ENCODE measurements around the gene ATP8B4. TPM values are rescaled to one million over a fixed set of nuclear protein-coding genes. Genes with fewer than 3 reads are reported as not detected.
"Not testable (repeated sequence)": the region's sequence is repeated elsewhere in the genome, so short reads cannot be mapped to it uniquely, and the experiment has no call there.

Gene ATP8B4
- polyA plus RNA-seq, 1 donor (not counting 4 experiments of a cell fraction or from before 2014, with no cell fraction given) = 0.05 TPM

- Histone ChIP-seq H3K9me1 (ENCODE audit: control insufficient read depth, extremely low read depth, insufficient read depth, low read length) (no peaks in the 10 kb centered on the region), H4K20me1 (ENCODE audit: control insufficient read depth, extremely low read depth, insufficient read depth, low read length) (no peaks in the 10 kb centered on the region), H2AFZ (ENCODE audit: control insufficient read depth, low read length) (no peak overlapping the region), H3K4me2 (ENCODE audit: control insufficient read depth, extremely low read depth, insufficient read depth, low read depth, low read length) (no peak overlapping the region), H3K27ac (ENCODE audit: control insufficient read depth, insufficient read depth, low read length) (no peak overlapping the region), H3K9me3 (ENCODE audit: control insufficient read depth, low read depth, low read length) (no peaks in the 10 kb centered on the region), H3K79me2 (ENCODE audit: control insufficient read depth, insufficient read depth, low read length) (no peaks in the 10 kb centered on the region), H3K9ac (ENCODE audit: control insufficient read depth, extremely low read depth, insufficient read depth, low read length) (no peak overlapping the region), H3K36me3 (ENCODE audit: control insufficient read depth in 2 of 2, extremely low read depth in 1 of 2, insufficient read depth in 2 of 2, low read length in 2 of 2) (no peaks in the 10 kb centered on the region), H3K4me3 (ENCODE audit: control insufficient read depth in 2 of 3, extremely low read depth in 1 of 3, insufficient read depth in 2 of 3, low read depth in 1 of 3, low read length in 3 of 3) (no peak overlapping the region), H3K27me3 (ENCODE audit: control insufficient read depth, extremely low read depth, insufficient read depth, low read length) (no peaks in the 10 kb centered on the region), H3K4me1 (ENCODE audit: control insufficient read depth, extremely low read depth, insufficient read depth, low read length) (no peaks in the 10 kb centered on the region)
- TF ChIP-seq EZH2 (IDR thresholded peaks at IDR 0.05; ENCODE audit: low read length) = no peak
- no peak for TF ChIP-seq CTCF (optimal IDR thresholded peaks at IDR 0.05 in 1 of 3, IDR thresholded peaks at IDR 0.05 in 1 of 3, conservative IDR thresholded peaks at IDR 0.05 in 1 of 3; ENCODE audit: extremely low read depth in 1 of 3, insufficient read depth in 2 of 3, low read length in 3 of 3)
- dilution Hi-C loops (cut with MboI; ENCODE audit: extremely low pct_ligation_motif_present, low sequenced_read_pairs) = no loop called here
- no peak for DNase-seq (ENCODE audit: low read depth, low spot score)
- no peak for FAIRE-seq
Observed at GRCh38 chr15:49964551-49964950, 154.5 kb downstream of the ATP8B4 start.

- no peak for DNase-seq (ENCODE audit: low read depth, low spot score)
- FAIRE-seq = no peak
- Histone ChIP-seq H3K36me3 (ENCODE audit: control insufficient read depth in 2 of 2, extremely low read depth in 1 of 2, insufficient read depth in 2 of 2, low read length in 2 of 2) (no peaks in the 10 kb centered on the region), H3K4me3 (ENCODE audit: control insufficient read depth in 2 of 3, extremely low read depth in 1 of 3, insufficient read depth in 2 of 3, low read depth in 1 of 3, low read length in 3 of 3) (no peak overlapping the region), H2AFZ (ENCODE audit: control insufficient read depth, low read length) (no peak overlapping the region), H3K79me2 (ENCODE audit: control insufficient read depth, insufficient read depth, low read length) (no peaks in the 10 kb centered on the region), H3K9me3 (ENCODE audit: control insufficient read depth, low read depth, low read length) (no peaks in the 10 kb centered on the region), H4K20me1 (ENCODE audit: control insufficient read depth, extremely low read depth, insufficient read depth, low read length) (no peaks in the 10 kb centered on the region), H3K4me2 (ENCODE audit: control insufficient read depth, extremely low read depth, insufficient read depth, low read depth, low read length) (no peak overlapping the region), H3K9ac (ENCODE audit: control insufficient read depth, extremely low read depth, insufficient read depth, low read length) (no peak overlapping the region), H3K9me1 (ENCODE audit: control insufficient read depth, extremely low read depth, insufficient read depth, low read length) (no peaks in the 10 kb centered on the region), H3K27ac (ENCODE audit: control insufficient read depth, insufficient read depth, low read length) (no peak overlapping the region), H3K27me3 (ENCODE audit: control insufficient read depth, extremely low read depth, insufficient read depth, low read length) (no peaks in the 10 kb centered on the region), H3K4me1 (ENCODE audit: control insufficient read depth, extremely low read depth, insufficient read depth, low read length) (no peaks in the 10 kb centered on the region)
- TF ChIP-seq EZH2 (IDR thresholded peaks at IDR 0.05; ENCODE audit: low read length) = no peak
- no peak for TF ChIP-seq CTCF (optimal IDR thresholded peaks at IDR 0.05 in 1 of 3, IDR thresholded peaks at IDR 0.05 in 1 of 3, conservative IDR thresholded peaks at IDR 0.05 in 1 of 3; ENCODE audit: extremely low read depth in 1 of 3, insufficient read depth in 2 of 3, low read length in 3 of 3)
- dilution Hi-C loops (cut with MboI; ENCODE audit: extremely low pct_ligation_motif_present, low sequenced_read_pairs) = no loop called here
Observed at GRCh38 chr15:49964061-49964460, 155.0 kb downstream of the ATP8B4 start.

- H3K4me2 ChIP-seq (ENCODE audit: control insufficient read depth, extremely low read depth, insufficient read depth, low read depth, low read length); FAIRE-seq; H3K36me3 ChIP-seq (ENCODE audit: control insufficient read depth in 2 of 2, extremely low read depth in 1 of 2, insufficient read depth in 2 of 2, low read length in 2 of 2); H3K4me3 ChIP-seq (ENCODE audit: control insufficient read depth in 2 of 3, extremely low read depth in 1 of 3, insufficient read depth in 2 of 3, low read depth in 1 of 3, low read length in 3 of 3); dilution Hi-C loops (cut with MboI; ENCODE audit: extremely low pct_ligation_motif_present, low sequenced_read_pairs); H3K9me3 ChIP-seq (ENCODE audit: control insufficient read depth, low read depth, low read length); H4K20me1 ChIP-seq (ENCODE audit: control insufficient read depth, extremely low read depth, insufficient read depth, low read length); DNase-seq (ENCODE audit: low read depth, low spot score); H3K9me1 ChIP-seq (ENCODE audit: control insufficient read depth, extremely low read depth, insufficient read depth, low read length); H3K79me2 ChIP-seq (ENCODE audit: control insufficient read depth, insufficient read depth, low read length); H3K9ac ChIP-seq (ENCODE audit: control insufficient read depth, extremely low read depth, insufficient read depth, low read length); H3K27ac ChIP-seq (ENCODE audit: control insufficient read depth, insufficient read depth, low read length); H2AFZ ChIP-seq (ENCODE audit: control insufficient read depth, low read length); H3K4me1 ChIP-seq (ENCODE audit: control insufficient read depth, extremely low read depth, insufficient read depth, low read length); H3K27me3 ChIP-seq (ENCODE audit: control insufficient read depth, extremely low read depth, insufficient read depth, low read length): not testable (repeated sequence)
Observed at GRCh38 chr15:49963033-49963772, 155.8 kb downstream of the ATP8B4 start.
